Astrocyte of the spinal cord (primary cell): ENCODE results near the gene ZER1.

Source experiments
- DNase-seq: peaks from one replicate; pipeline ENCODE4 v3.0.0; 2011; ENCODE audit warnings: low read depth, low spot score
- H3K4me3 ChIP-seq: 2 replicates; pipeline ENCODE4 v1.5.1; 2011; ENCODE audit warnings: low read depth, mild to moderate bottlenecking, low read length, moderate library complexity
- CTCF ChIP-seq: IDR thresholded peaks from 2 replicates; pipeline ENCODE4 v1.5.1; 2012; ENCODE audit warnings: low read depth, mild to moderate bottlenecking, low read length, inconsistent platforms
- in situ Hi-C: cut with HindIII; loops from 2 replicates; pipeline ENCODE4 v1.10.0; 2017; ENCODE audit warnings: low sequenced_read_pairs

Gene ZER1

GRCh38 chr9:128743421-128743820, 28.3 kb downstream of the ZER1 start:
- no peak for TF ChIP-seq CTCF
- H3K4me3 ChIP-seq, result no peak overlapping the region
- no peak for DNase-seq
- in situ Hi-C loops, result no loop called here

GRCh38 chr9:128742401-128742800, 29.3 kb downstream of the ZER1 start:
- DNase-seq, result no peak
- no peak overlapping the region for H3K4me3 ChIP-seq
- no peak for TF ChIP-seq CTCF
- in situ Hi-C loops, result no loop called here

GRCh38 chr9:128735373-128735772, 36.4 kb downstream of the ZER1 start:
- in situ Hi-C loops, result no loop called here
- no peak for DNase-seq

GRCh38 chr9:128733256-128733655, 38.5 kb downstream of the ZER1 start:
- in situ Hi-C loops, result no loop called here
- H3K4me3 ChIP-seq, result peak overlapping the region; percentile 1
- peak; percentile 87 for DNase-seq
- peak; percentile 83 for TF ChIP-seq CTCF

More at GRCh38 chr9:128735373-128735772, 36.4 kb downstream of the ZER1 start:
- TF ChIP-seq CTCF, result no peak
- no peak overlapping the region for H3K4me3 ChIP-seq

GRCh38 chr9:128732576-128732975, 39.2 kb downstream of the ZER1 start:
- H3K4me3 ChIP-seq, result no peak overlapping the region
- TF ChIP-seq CTCF, result no peak
- no peak for DNase-seq
- in situ Hi-C loops, result no loop called here

- in situ Hi-C loops, result no loop called here
- no peak for TF ChIP-seq CTCF
- no peak for DNase-seq
- H3K4me3 ChIP-seq, result no peak overlapping the region
Observed at GRCh38 chr9:128731691-128732090, 40.0 kb downstream of the ZER1 start.

GRCh38 chr9:128731093-128731492, 40.6 kb downstream of the ZER1 start:
- no peak overlapping the region for H3K4me3 ChIP-seq
- no peak for TF ChIP-seq CTCF
- no peak for DNase-seq
- in situ Hi-C loops, result no loop called here
